Osteoblast (primary cell): Measurements from ENCODE around the gene CCNG1. TPM values are rescaled to one million over a fixed set of nuclear protein-coding genes. Genes with fewer than 3 reads are reported as not detected.

Source experiments
- DNase-seq: peaks from one replicate; pipeline ENCODE4 v3.0.0; 2011; ENCODE audit warnings: low spot score, mixed read lengths; ENCODE audit not compliant: insufficient read length; ENCODE audit errors: missing footprints
- H2AFZ ChIP-seq: 2 replicates; pipeline ENCODE4 v1.6.0; 2011; ENCODE audit warnings: mild to moderate bottlenecking, low read length
- H3K27ac ChIP-seq: 2 replicates; pipeline ENCODE4 v1.5.1; 2011; ENCODE audit warnings: mild to moderate bottlenecking, low read depth, low read length, moderate library complexity
- H3K27me3 ChIP-seq: 2 replicates; pipeline ENCODE4 v1.6.0; 2012; ENCODE audit warnings: mild to moderate bottlenecking, control low read depth, inconsistent platforms, low read length, moderate library complexity; ENCODE audit not compliant: insufficient read depth
- H3K36me3 ChIP-seq: 2 replicates; pipeline ENCODE4 v1.5.1; 2011; ENCODE audit warnings: mild to moderate bottlenecking, low read length, control low read depth, moderate library complexity; ENCODE audit not compliant: insufficient read depth
- H3K4me1 ChIP-seq: 2 replicates; pipeline ENCODE4 v1.5.1; 2011; ENCODE audit warnings: mild to moderate bottlenecking, low read length, control low read depth, moderate library complexity; ENCODE audit not compliant: insufficient read depth
- H3K4me2 ChIP-seq: 2 replicates; pipeline ENCODE4 v1.6.0; 2011; ENCODE audit warnings: mild to moderate bottlenecking, low read length; ENCODE audit not compliant: insufficient read depth
- H3K4me3 ChIP-seq: fragments of 200-600 bp; sonication (generic); 3 replicates; pipeline ENCODE4 v1.5.1; 2012; ENCODE audit warnings: mild to moderate bottlenecking, low read length, inconsistent platforms; ENCODE audit not compliant: insufficient read depth
- H3K79me2 ChIP-seq: 2 replicates; pipeline ENCODE4 v1.6.0; 2012; ENCODE audit warnings: mild to moderate bottlenecking, low read length, control low read depth, inconsistent platforms; ENCODE audit not compliant: insufficient read depth
- H3K9me3 ChIP-seq: 2 replicates; pipeline ENCODE4 v1.5.1; 2011; ENCODE audit warnings: low read depth, low read length, control low read depth
- H4K20me1 ChIP-seq: 2 replicates; pipeline ENCODE4 v1.6.0; 2012; ENCODE audit warnings: mild to moderate bottlenecking, low read length, control low read depth; ENCODE audit not compliant: insufficient read depth
- total RNA-seq: library from RNA; depleted of rRNA; stranded (reverse); fragments of >200 nt; gene quantifications from 2 replicates; pipeline ENCODE4 v1.2.3, GENCODE V29; 2012
- TF ChIP-seq, protein P1 (sequence below): IDR thresholded peaks from 2 replicates; pipeline ENCODE4 v1.5.1; 2011; ENCODE audit warnings: mild to moderate bottlenecking, low read depth, low read length, moderate library complexity; ENCODE audit errors: extremely low read depth

Gene CCNG1
- total RNA-seq, 1 donor: 469 TPM

DNA sequence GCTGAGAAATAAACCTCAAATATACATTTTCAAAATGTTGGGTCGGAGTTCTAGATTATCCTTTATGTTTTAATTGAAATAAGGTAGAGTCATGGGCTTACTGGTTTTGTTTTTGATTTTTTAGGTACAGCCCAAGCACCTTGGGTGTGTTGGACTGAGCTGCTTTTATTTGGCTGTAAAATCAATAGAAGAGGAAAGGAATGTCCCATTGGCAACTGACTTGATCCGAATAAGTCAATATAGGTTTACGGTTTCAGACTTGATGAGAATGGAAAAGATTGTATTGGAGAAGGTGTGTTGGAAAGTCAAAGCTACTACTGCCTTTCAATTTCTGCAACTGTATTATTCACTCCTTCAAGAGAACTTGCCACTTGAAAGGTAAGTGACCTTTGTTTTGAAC is 3.6 kb downstream of the CCNG1 start:
- peaks cover 46% of the 10 kb centered on the region for H3K79me2 ChIP-seq
- no peaks in the 10 kb centered on the region for H3K9me3 ChIP-seq
- no peak for DNase-seq
- H3K4me3 ChIP-seq: no peak overlapping the region
- H4K20me1 ChIP-seq: peaks cover 28% of the 10 kb centered on the region
- peaks cover 56% of the 10 kb centered on the region for H3K36me3 ChIP-seq
- H3K4me2 ChIP-seq: no peak overlapping the region
- H3K4me1 ChIP-seq: peaks cover 27% of the 10 kb centered on the region
- TF ChIP-seq, protein P1, sequence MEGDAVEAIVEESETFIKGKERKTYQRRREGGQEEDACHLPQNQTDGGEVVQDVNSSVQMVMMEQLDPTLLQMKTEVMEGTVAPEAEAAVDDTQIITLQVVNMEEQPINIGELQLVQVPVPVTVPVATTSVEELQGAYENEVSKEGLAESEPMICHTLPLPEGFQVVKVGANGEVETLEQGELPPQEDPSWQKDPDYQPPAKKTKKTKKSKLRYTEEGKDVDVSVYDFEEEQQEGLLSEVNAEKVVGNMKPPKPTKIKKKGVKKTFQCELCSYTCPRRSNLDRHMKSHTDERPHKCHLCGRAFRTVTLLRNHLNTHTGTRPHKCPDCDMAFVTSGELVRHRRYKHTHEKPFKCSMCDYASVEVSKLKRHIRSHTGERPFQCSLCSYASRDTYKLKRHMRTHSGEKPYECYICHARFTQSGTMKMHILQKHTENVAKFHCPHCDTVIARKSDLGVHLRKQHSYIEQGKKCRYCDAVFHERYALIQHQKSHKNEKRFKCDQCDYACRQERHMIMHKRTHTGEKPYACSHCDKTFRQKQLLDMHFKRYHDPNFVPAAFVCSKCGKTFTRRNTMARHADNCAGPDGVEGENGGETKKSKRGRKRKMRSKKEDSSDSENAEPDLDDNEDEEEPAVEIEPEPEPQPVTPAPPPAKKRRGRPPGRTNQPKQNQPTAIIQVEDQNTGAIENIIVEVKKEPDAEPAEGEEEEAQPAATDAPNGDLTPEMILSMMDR: no peak
- H3K27me3 ChIP-seq: no peaks in the 10 kb centered on the region
- no peak overlapping the region for H2AFZ ChIP-seq
- H3K27ac ChIP-seq: no peak overlapping the region

- no peaks in the 10 kb centered on the region for H3K9me3 ChIP-seq
- peaks cover 87% of the 10 kb centered on the region for H3K36me3 ChIP-seq
- H3K4me1 ChIP-seq: peaks cover 6% of the 10 kb centered on the region
- peaks cover 11% of the 10 kb centered on the region for H4K20me1 ChIP-seq
- H3K4me3 ChIP-seq: no peak overlapping the region
- H2AFZ ChIP-seq: no peak overlapping the region
- H3K27ac ChIP-seq: no peak overlapping the region
- H3K79me2 ChIP-seq: peaks cover 24% of the 10 kb centered on the region
- no peak for DNase-seq
- no peak overlapping the region for H3K4me2 ChIP-seq
- H3K27me3 ChIP-seq: no peaks in the 10 kb centered on the region
- TF ChIP-seq, protein P1: no peak
Observed at GRCh38 chr5:163444526-163444925, 7.1 kb downstream of the CCNG1 start.

DNA sequence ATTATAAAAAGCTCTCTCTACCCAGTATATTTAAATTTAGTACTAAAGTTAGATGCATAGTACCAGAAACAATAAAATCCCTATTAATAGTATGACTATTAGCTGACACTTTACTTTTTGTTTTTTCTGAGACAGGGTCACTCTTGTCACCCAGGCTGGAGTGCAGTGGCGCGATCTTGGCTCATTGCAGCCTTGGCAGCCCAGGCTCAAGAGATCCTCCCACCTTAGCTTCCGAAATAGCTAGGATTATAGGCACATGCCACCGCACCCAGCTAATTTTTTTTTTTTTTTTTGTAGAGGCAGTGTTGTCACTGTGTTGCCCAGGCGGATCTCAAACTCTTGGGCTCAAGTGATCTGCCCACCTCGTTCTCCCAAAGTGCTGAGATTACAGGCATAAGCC is 8.0 kb downstream of the CCNG1 start:
- TF ChIP-seq, protein P1: no peak
- Histone ChIP-seq H3K4me1 (no peaks in the 10 kb centered on the region), H3K9me3 (no peaks in the 10 kb centered on the region), H3K27ac (no peak overlapping the region), H4K20me1 (peaks cover 3% of the 10 kb centered on the region), H3K4me3 (no peak overlapping the region), H3K79me2 (peaks cover 16% of the 10 kb centered on the region), H3K27me3 (no peaks in the 10 kb centered on the region), H2AFZ (no peak overlapping the region), H3K36me3 (peaks cover 82% of the 10 kb centered on the region), H3K4me2 (no peak overlapping the region)
- DNase-seq: no peak

DNA sequence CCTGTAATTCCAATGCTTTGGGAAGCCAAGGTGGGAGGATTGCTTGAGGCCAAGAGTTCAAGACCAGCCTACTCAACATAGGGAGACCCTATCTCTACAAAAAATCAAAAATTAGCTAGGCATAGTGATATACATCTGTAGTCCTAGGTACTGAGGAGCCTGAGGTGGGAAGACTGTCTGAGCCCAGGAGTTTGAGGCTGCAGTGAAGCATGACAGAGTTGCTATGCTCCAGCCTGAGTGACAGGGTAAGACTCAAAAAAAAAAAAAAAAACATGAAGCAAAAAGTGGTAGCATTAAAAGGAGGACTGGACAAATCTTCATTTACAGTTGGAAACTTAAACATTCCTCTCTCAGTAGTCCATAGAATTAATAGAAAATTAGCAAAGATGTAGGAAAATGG is 9.8 kb downstream of the CCNG1 start:
- Histone ChIP-seq H4K20me1 (no peaks in the 10 kb centered on the region), H3K4me2 (no peak overlapping the region), H3K79me2 (peaks cover 8% of the 10 kb centered on the region), H3K27ac (no peak overlapping the region), H3K9me3 (no peaks in the 10 kb centered on the region), H3K4me1 (no peaks in the 10 kb centered on the region), H3K27me3 (no peaks in the 10 kb centered on the region), H2AFZ (no peak overlapping the region), H3K4me3 (no peak overlapping the region), H3K36me3 (peaks cover 76% of the 10 kb centered on the region)
- DNase-seq: no peak
- TF ChIP-seq, protein P1: no peak
